Dermis microvascular lymphatic vessel endothelial cell (primary cell): Measurements from ENCODE around the gene IGF1R. TPM values are rescaled to one million over a fixed set of nuclear protein-coding genes. Genes with fewer than 3 reads are reported as not detected.

Source experiments
- DNase-seq, 2 donors: peaks; one replicate each; pipeline versions ENCODE4 v3.0.0 to v3.0.0-alpha.2; 2010; ENCODE audit warnings: low read depth in 2 of 2
- total RNA-seq: library from RNA; depleted of rRNA; stranded (reverse); fragments of >200 nt; gene quantifications from 2 replicates; pipeline ENCODE4 v1.2.1, GENCODE V29; 2014

IGF1R gene
- total RNA-seq, 1 donor from 2014 or later = 13.5 TPM

DNA sequence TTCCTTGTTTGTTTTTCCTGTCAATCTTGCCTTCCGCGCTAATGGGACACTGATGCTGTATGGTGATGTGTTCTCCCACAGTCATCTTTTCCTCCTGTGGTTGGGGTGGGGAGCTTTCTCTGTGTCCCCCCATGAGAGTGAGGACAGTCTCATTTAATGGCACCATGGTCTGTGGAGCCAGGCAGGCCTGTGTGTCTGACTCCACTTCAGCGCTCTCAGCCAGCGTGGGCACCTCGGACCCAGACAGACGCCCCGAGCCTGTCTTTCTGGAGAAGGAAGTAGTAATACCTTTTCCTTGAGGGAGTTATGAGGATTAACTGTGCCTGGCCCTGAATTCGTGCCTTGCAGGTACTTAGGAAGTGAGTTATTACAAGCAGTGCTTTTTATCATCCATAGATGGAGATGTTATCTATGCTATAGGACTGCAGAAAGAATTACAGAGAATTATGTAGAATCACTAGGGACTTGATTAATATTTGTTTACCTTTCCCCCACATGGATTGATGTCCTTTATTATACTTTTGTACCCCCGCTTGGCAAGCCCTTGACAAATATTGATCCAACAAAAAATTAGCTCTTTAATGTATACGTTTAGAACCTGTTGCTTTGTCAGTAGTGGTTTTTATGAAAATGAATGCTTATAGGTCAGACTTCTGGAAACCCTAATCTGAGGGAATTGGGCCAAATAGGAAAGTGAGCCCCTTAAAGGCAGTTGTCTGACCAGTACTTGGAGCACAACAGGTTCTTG, 206.9 kb downstream of the IGF1R start:
- no peak for DNase-seq

DNA sequence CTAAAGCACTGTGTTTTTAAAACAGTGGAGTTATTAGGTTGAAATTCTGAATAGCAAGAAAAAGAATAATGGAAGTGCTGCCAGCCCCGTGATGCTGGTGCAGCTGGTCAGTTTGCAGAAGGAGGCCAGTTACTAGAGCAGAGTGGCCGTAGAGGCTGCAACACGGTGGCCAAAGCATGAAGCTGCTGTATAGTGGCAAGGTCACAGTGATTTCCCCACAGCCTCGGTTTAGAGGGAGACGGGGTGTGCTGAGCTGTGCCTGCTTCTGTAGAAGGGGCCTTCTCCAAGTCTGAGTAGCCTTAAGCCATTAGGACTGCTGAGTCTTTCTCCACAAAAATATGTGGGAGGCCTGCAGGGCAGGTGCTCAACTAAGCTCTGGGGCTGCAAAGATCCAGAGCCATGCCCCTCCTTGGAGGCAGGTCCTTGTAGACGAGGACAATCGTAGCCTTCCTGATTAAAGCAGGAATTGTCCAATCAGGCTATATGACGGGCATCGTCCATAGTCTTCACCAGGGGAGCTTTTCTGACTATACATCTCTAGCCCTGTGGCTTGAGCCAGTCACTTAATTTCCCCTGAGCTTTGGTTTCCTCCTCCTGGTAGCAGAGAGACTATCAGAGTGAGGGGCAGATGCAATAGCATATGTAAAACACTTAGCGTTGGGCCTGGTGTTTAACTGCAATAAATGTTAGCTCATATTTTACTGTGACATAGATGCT, 207.6 kb downstream of the IGF1R start:
- DNase-seq = no peak

DNA sequence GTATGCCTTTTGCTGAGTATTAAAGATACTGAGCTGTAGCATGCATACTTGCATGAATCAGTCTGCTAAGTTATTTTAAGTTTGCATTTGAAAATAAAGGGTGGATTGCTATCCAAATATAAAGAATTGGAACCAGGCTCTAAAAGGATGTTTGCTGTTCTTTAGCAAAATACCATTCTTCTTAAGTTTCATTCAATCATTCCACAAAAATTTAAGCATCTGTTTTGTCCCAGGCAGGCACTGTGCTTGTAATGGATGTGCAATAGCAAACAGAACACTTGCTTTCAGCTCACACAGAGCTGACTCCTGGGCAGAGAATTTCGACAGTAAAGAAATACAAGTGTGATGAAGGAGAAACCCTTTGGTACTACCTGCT, 208.2 kb downstream of the IGF1R start:
- DNase-seq = no peak

DNA sequence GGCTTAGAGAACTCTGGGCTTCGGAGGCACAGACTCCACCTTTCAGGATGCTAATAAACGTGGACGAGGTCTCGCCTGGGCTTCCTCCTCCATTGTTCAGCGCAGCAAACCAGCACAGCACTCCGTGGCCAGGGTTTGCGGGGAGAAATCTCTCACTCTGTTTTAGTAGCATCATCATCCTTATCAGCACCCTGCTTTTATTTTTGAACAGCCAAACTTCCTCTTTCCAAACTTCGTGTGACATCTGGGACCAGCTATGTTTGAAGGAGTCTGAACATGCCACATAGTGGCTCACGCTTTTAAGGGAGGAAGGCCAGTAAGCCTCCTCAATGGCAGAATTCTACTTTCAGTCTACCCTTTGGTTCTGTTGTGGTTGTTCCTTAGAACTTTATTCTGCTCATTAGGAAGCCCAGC, 210.3 kb downstream of the IGF1R start:
- peak in 1 of 2 donors; percentile 39 for DNase-seq

DNA sequence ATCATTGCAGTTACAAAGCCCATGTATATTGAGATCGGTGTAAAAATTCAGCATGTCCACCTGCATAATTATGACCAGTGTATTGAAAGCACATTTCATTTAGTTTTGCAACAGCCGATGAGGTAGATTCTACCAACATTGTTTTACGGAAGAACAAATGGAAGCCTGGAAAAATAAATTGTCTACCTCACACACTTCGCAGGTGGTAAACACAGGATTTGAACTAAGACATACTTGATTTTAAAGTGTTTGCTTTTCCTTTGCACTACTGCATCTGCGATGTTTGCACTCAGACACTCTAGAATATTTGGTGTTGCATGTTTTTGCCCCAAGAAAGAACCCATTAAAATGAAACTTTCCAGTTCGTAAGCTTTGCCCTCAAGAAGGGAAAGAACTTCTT, 210.8 kb downstream of the IGF1R start:
- DNase-seq = no peak

DNA sequence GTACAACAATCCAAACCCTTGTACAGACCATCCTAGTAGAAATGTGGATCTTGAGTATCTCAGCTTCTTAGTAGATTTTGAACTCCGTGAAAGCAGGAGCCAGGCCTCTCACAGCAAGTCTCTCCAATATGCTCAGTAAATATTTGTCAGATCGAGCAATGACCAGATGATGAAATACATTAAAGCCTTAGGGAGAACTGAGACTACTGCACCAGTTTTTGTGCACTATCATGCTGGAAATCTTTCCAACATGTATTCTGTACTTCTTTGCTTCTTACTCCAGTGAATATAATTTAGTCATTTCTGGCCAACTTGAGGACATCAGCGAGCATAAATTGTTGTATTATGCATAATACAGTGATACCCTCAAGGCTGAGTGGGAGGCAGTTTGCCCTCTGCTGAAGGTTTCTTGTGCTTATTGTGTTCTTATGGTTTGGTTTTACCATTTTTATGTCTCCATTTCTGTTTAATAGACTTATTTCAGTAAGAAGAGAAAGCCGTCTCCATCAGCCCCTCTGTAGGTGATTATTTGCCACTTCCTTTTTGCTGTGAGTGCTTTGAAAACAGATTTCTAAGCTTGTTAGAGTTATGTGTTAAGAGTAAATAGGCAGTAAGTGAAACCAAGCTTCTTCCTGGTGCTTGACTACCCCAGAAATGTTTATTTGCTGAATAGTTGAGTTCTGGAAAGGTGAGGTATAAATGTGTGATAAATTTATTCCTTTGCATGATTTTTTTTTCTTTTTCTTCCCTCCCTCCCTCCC, 212.1 kb downstream of the IGF1R start:
- no peak for DNase-seq

DNA sequence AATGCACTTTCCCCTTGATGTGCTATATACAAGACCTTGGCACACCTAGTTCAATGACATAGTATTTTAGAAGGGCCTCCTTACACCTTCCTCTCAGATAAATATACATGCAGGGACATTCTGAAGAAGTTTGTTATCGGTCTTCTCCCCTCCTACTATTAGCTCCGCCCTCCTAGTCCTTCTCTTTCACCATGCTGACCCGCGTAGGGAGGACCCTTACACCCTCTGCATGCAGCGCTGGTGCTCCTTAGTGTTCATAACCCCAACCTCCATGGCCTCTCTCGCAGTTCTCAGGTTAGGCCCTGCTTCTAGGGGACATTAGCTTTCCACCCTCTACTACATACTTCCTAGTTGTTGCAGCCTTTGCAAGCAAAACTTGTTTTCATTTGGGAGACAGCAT, 212.8 kb downstream of the IGF1R start:
- no peak for DNase-seq

DNA sequence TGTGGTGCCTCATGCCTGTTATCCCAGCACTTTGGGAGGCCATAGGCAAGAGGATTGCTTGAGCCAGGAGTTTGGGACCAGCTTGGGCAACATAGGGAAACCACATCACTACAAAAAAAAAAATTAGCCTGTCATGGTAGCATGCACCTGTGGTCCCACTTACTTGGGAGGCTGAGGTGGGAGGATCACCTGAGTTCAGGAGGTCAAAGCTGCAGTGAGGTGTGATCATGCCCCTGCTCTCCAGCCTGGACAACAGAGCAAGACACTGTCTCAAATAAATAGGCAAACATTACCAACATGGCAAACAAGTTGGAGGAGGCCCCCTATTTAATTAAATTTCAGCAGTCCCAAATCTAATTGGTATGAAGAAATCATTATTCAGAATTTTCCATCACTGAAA, 215.6 kb downstream of the IGF1R start:
- no peak for DNase-seq

DNA sequence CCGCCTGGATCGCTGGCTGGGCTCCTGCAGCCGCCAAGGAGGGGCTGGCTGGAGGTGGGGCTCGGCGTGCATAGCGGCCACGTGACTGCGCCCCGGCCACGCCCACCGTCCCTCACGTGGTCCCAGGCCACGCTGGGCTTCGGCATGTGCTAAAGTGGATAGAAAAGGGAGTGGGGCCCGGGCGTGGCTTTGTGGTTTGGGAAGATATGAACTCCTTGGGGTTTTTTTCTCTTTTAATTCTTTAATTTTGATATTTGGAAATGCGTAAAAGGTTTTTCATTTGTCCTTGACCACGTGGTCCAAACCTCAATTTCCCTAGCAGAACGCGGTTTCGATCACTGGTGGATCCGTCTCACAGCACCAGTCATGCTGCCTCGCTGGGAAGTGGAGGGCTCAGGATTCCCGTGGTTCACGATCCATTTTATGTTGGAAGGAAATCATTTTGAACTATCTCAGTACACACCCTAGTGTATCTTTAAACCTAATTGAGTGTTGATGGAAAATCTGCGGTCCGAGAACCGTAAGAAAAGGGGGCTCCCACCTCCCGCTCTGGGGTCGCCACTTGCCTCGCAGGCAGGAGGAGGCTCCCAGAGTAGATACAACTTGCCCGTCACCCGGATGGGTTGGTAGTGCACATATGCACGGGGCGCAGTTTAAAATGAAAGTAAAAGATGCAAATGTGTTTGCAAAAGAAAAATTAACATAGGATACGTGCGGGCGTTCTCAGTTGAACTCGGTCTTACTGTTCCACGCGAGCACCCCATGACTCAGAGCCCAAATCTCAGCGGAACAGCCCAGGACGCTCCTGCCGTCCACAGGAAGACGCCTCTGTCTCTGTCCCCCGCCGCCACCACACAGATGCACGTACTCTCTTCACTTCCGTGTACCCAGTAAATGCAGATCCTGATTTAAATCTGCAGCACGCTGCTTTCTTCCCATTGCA, 217.3 kb downstream of the IGF1R start:
- DNase-seq = peak; percentile 40 to 72

DNA sequence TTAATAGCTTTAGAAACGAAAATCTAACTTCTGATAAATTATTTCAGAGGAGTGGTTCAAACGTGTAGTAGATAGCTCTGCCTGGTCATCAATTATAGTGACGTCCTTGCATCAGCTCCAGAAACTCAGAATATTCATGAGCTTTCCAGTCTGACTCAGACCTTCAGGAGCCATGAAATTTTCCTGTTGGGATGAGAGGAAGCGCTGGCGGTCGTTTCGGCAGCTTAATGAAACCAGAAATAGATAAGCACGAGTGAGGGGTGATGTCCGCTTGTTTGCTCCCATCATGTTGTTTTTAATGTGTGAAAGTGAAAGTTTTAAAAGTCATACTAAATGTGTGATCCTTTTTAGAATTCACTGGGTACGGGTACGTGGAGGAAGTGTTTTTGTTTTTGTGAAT, 218.2 kb downstream of the IGF1R start:
- peak; percentile 84 to 92 for DNase-seq

DNA sequence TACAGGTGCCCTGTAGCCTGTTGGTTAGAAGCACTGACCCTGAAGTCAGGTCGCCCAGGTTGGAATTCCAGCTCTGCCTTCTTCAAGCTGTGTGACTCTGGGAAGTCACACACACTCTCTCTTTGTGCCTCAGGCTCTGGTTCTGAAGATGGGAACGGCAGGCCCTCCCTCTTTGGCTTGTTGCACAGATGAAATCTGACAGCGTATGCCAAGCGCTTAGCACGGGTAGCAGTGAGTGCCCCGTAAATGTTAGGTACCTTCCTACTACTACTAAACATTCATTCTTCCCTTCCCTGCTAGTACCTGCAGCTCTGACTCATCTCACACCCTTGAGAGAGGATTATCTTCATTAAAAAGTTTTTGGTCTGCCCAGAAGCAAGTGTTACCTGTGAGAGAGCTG, 220.2 kb downstream of the IGF1R start:
- DNase-seq = no peak

DNA sequence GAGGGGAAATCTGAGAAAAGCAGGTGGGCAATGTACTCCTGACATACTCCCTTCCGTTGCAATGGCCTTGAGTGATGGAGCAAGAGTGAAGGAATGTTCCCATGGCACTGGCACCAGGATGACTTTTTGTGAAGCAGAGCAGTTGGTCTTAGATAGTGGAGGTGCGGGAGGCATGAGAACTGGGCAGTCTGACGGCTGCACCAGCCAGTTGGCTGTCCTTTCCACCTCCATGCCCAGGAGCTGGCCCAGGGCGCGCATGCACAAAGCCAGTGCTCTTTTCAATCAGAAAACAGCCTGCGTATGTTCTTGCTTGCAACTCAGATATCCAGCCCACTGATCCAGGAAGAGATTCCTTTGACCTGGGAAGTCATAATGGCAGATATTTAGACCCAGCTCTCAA, 222.4 kb downstream of the IGF1R start:
- DNase-seq = no peak

DNA sequence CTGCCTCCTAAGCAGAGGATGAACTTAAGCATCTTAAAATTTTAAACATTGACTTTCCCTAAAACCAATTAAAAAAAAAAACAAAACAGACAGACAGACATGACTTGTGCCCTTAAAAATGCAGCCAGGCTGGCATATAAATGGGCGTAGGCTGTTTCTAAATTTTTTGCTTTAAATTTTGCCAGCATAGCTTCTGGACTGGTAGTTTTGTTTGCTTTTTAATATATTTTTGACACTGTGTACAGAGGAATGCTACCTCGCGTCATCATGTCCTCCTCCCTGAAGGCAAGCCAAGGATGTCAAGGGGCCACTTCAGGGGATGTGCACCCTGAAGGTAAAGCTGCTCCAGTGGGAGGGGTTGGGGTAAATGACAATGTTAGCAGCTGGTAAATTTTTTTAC, 224.4 kb downstream of the IGF1R start:
- no peak for DNase-seq

DNA sequence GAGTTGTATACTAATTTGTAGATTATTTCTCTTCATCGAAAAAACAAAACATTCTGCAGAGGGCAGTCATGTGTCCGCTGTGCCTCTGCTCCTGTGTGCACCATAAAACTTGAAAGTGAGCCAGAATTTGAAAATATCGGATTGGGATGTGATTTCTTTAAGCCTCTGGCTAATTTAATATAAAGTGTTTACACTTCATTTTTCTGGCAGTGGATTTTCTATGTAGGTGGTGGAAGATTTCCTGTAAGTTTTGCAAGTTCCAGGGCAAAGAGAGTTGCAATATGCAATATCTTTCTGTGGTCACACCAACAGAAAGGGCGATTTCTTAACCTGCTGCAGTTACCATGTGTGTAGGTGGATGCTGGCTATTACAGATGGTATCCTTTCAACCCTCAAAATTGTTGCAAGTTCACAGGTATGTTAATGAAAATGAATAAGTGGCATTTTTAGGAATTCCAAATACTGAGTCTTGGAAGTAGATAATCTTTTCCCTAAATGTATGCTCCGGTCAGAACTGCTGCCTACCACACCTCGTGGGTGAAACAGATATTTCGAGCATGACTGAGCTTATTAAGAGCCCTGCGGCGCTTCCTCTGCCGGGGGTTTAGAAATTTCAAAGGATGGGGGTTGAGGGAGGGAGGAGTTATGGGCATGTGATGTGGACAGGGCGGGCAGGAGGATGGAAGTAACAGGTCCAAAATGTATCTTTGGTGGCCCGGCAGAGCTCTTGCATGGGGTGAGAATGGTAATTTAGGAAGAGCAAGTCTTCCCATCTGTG, 225.3 kb downstream of the IGF1R start:
- DNase-seq = no peak

DNA sequence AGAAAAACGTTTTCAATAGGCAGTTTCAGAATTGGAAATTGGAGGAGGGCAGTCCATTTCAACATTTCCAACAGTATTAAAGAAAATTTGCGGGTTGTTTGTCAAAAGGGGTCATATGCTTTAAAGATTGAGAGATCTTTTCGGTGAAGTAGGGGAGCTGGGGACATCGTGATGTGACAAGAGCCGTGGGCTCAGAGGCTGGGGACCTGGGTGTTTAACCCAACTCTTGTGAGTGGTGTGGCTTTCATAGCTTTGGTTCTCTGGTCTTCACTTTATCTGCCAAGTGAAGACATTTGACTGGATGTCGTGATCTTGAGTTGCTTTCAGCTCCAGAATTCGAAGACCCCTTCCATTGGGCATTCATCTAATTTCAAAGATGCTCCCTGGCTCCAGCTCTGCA, 226.0 kb downstream of the IGF1R start:
- no peak for DNase-seq

DNA sequence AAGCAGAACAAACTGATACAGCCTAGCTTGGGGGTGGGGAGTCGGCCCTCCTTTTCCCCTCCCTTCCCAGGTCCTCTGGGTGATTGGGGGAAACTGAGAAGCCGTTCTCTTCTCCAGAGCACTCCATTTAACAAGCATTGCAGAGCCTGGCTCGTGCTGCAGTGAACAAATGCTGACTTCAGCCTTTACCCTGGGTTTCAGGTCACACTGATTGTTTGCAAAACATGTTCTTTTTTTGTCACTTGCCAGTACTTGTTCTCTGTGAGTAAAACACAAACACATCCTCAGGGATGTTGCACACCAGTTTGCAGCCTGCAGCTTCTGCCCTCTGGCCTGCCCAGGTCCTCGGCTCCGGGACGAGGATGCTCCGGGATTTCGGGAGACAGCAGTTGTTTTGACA, 226.4 kb downstream of the IGF1R start:
- no peak for DNase-seq

DNA sequence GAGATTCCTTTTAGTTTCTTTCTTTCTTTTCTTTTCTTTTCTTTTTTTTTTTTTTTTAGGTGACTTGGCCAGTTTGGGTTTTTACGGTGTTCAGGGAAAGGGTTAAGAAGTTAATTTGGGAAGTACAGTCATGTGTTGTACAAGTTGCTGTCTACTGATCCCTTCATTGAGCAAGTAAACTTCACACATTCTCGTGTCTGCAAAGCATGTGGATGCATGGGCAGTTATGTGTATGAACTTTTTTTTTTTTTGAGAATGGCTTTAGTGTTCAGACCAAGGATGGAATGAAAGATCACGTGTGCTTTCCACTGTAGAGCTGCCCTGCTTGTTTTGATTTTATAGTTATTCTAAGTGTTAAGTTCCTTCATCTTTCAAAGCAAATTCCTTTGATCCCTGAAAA, 227.0 kb downstream of the IGF1R start:
- DNase-seq = no peak

DNA sequence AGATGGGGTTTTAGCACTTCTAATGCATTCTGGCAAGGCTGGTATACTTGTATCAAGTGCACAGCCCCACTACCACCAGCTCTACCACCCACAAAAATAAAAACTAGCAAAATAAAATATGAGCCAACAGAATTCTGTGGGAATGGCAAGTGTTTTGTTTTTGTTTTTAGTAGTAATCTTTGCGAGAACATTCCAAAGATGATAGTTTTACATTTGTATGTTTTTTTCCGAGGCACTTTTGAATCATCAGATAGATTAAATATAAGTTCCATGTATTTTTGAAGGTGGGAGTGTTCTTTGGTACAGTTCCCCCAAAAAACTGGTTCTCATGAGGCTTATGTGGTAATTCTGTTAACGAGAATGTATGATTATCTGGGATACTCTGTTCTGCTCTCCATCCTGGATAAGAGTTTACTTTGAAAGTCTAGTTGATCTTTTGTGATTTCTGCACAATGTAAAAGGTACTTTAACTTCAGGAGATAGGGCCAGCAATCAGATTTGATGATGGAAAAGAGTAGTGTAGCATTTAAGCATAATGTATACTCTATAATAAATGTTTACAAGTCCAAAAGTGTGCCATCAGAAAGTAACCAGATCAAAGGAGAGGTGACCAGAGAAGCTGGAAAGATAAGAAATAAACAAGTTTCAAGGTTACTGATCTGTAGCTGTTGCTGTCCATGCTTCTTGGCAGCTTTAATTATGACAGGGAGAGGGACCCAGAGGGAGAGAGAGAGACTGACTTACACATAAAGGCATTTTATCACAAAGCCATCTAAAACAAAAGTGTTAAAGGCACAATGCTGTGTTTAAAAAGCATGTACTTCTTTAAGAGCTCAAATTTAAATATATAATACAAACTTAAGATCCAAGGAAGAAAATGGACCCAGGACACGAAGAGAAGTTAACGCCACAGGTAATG, 228.4 kb downstream of the IGF1R start:
- no peak for DNase-seq

DNA sequence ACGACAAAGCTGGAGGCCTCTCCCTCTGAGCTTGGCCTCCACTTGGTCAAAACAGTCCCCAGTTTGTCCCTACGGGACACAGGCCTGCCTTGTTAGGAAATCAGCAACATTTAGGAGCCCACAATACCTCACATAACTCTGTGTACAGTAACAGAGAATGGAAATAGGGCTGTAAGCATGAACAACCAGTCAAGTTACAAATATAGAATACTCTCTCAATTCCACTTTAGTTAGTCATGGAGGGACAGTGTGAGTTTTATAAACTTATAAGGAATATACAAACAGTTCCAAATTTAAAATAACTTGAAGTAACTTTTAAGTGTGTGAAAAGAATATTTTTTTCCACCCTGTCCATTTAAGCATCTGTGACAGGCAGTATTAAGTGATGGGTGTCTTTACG, 229.8 kb downstream of the IGF1R start:
- no peak for DNase-seq

DNA sequence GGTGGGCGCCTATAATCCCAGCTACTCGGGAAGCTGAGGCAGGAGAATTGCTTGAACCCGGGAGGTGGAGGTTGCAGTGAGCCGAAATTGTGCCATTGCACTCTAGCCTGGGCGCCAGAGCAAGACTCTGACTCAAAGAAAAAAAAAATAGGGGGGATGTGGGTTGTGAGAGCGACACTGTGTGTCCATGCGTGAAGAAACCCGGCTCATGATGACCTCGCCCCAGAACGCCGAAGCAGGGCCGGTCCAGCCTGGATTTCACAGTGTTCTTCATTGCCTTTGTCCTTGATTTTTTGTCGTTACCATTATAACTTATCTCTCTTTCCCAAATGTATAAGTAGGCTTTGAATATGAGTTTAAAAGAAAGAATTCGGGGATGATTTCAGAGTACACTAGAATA, 230.5 kb downstream of the IGF1R start:
- no peak for DNase-seq
